NCI-H82 treated with DMSO at 0.1 percent for 48 hours (cell line): ENCODE results near the gene DUSP15.
A peak's percentile ranks its signal among the peaks of the same experiment; 100 is the strongest.
"Not testable (repeated sequence)": the region's sequence is repeated elsewhere in the genome, so short reads cannot be mapped to it uniquely, and the experiment has no call there.

Experiments used
- DNase-seq: peaks from one replicate; lab custom pipeline; 2025; ENCODE audit not compliant: unreplicated experiment; lab: John Stamatoyannopoulos, UW

The DUSP15 gene

GRCh38 chr20:31824125-31824485 lies 46.2 kb downstream of the DUSP15 start:
- no peak for DNase-seq

- no peak for DNase-seq
These were observed 46.8 kb downstream of the DUSP15 start for GRCh38 chr20:31823360-31824124.

GRCh38 chr20:31822421-31823330 lies 47.7 kb downstream of the DUSP15 start:
- peak; percentile 13 for DNase-seq

- no peak for DNase-seq
These were observed 48.9 kb downstream of the DUSP15 start for GRCh38 chr20:31821427-31821826.

GRCh38 chr20:31820228-31820627 lies 50.1 kb downstream of the DUSP15 start:
- DNase-seq = no peak

- peak; percentile 22 for DNase-seq
These were observed 51.1 kb downstream of the DUSP15 start, which contains the start of gene MYLK2 for GRCh38 chr20:31819083-31819784. Gene MYLK2 (plus strand): TSS chr20:31819356. CDS start chr20:31819581, 225 bp downstream.

- no peak for DNase-seq
These were observed 51.9 kb downstream of the DUSP15 start for GRCh38 chr20:31818376-31818908.

GRCh38 chr20:31817461-31817860 lies 52.9 kb downstream of the DUSP15 start:
- DNase-seq = no peak

- no peak for DNase-seq
These were observed 54.1 kb downstream of the DUSP15 start for GRCh38 chr20:31816221-31816620.

- no peak for DNase-seq
These were observed 54.7 kb downstream of the DUSP15 start for GRCh38 chr20:31815408-31816188.

GRCh38 chr20:31814142-31814541 lies 56.2 kb downstream of the DUSP15 start:
- not testable (repeated sequence) for DNase-seq

GRCh38 chr20:31813611-31814010 lies 56.7 kb downstream of the DUSP15 start:
- DNase-seq = no peak

GRCh38 chr20:31811796-31812728 lies 58.3 kb downstream of the DUSP15 start:
- no peak for DNase-seq

- no peak for DNase-seq
These were observed 59.1 kb downstream of the DUSP15 start for GRCh38 chr20:31811198-31811597.
